SK-N-MC (cell line): Measurements from ENCODE around the gene ROPN1.

Source experiments
- DNase-seq: peaks from one replicate; pipeline ENCODE4 v3.0.0-alpha.2; 2011; ENCODE audit warnings: low read depth, low spot score
- H3K27ac ChIP-seq: fragments of 200-600 bp; sonication (generic); 2 replicates; pipeline ENCODE4 v1.5.1; 2016; ENCODE audit warnings: mixed run types
- H3K36me3 ChIP-seq: fragments of 200-600 bp; sonication (generic); 2 replicates; pipeline ENCODE4 v1.6.1; 2017; ENCODE audit warnings: antibody characterized with exemption, low read length, mixed read lengths; ENCODE audit not compliant: insufficient read depth
- H3K4me3 ChIP-seq: fragments of 200-600 bp; sonication (generic); 2 replicates; pipeline ENCODE4 v1.5.1; 2016
- H3K9ac ChIP-seq: fragments of 200-600 bp; sonication (generic); 2 replicates; pipeline ENCODE4 v1.8.0; 2017; ENCODE audit warnings: mixed run types, mixed read lengths; ENCODE audit not compliant: insufficient read length
- H3K9me3 ChIP-seq: fragments of 200-600 bp; sonication (generic); 2 replicates; pipeline ENCODE4 v1.6.1; 2017; ENCODE audit warnings: low read depth, mild to moderate bottlenecking, antibody characterized with exemption, low read length, moderate library complexity, mixed read lengths
- EZH2 ChIP-seq: fragments of 200-600 bp; sonication (generic); IDR thresholded peaks from one replicate; pipeline ENCODE4 v1.6.1; 2017; ENCODE audit warnings: antibody characterized with exemption
- FOXP2 ChIP-seq: optimal IDR thresholded peaks from 2 replicates; pipeline ENCODE3; 2011; ENCODE audit warnings: mild to moderate bottlenecking, moderate library complexity; ENCODE audit not compliant: insufficient read depth; ENCODE audit errors: extremely low read length, control extremely low read depth
- POLR2AphosphoS5 ChIP-seq: IDR thresholded peaks from 2 replicates; pipeline ENCODE4 v1.6.1; 2012; ENCODE audit warnings: mild to moderate bottlenecking, low read depth, low read length, borderline replicate concordance

The ROPN1 gene

GRCh38 chr3:123951522-123952447, 40.1 kb downstream of the ROPN1 start:
- H3K36me3 ChIP-seq: peaks cover 86% of the 10 kb centered on the region
- no peak for TF ChIP-seq EZH2
- no peak overlapping the region for H3K4me3 ChIP-seq
- H3K9ac ChIP-seq: no peak overlapping the region
- no peak for DNase-seq
- peak overlapping the region; percentile 0; the same call in 1 of the 2 replicates for H3K27ac ChIP-seq
- no peaks in the 10 kb centered on the region for H3K9me3 ChIP-seq

GRCh38 chr3:123949641-123950040, 42.3 kb downstream of the ROPN1 start:
- H3K4me3 ChIP-seq: no peak overlapping the region
- H3K9ac ChIP-seq: no peak overlapping the region
- peaks cover 87% of the 10 kb centered on the region for H3K36me3 ChIP-seq
- TF ChIP-seq POLR2AphosphoS5 (no peak), EZH2 (no peak), FOXP2 (no peak)
- H3K27ac ChIP-seq: no peak overlapping the region
- no peaks in the 10 kb centered on the region for H3K9me3 ChIP-seq
- DNase-seq: no peak

GRCh38 chr3:123948449-123948848, 43.5 kb downstream of the ROPN1 start:
- no peak for DNase-seq
- TF ChIP-seq POLR2AphosphoS5 (no peak), EZH2 (no peak)
- Histone ChIP-seq H3K9ac (no peak overlapping the region), H3K4me3 (no peak overlapping the region), H3K9me3 (no peaks in the 10 kb centered on the region), H3K27ac (no peak overlapping the region), H3K36me3 (peaks cover 90% of the 10 kb centered on the region)

- H3K4me3 ChIP-seq: no peak overlapping the region
- no peak overlapping the region for H3K27ac ChIP-seq
- no peak overlapping the region for H3K9ac ChIP-seq
- H3K36me3 ChIP-seq: peaks cover 88% of the 10 kb centered on the region
- H3K9me3 ChIP-seq: no peaks in the 10 kb centered on the region
- DNase-seq: no peak
- TF ChIP-seq EZH2 (no peak), FOXP2 (no peak), POLR2AphosphoS5 (no peak)
Measured at GRCh38 chr3:123947482-123947881, 44.4 kb downstream of the ROPN1 start.

GRCh38 chr3:123941542-123941941, 50.4 kb downstream of the ROPN1 start:
- Histone ChIP-seq H3K9me3 (no peaks in the 10 kb centered on the region), H3K4me3 (no peak overlapping the region), H3K27ac (no peak overlapping the region), H3K36me3 (peaks cover 89% of the 10 kb centered on the region), H3K9ac (no peak overlapping the region)
- no peak for DNase-seq
- TF ChIP-seq POLR2AphosphoS5 (no peak), FOXP2 (no peak), EZH2 (no peak)

- Histone ChIP-seq H3K36me3 (peaks cover 88% of the 10 kb centered on the region), H3K4me3 (no peak overlapping the region), H3K9ac (no peak overlapping the region), H3K27ac (no peak overlapping the region), H3K9me3 (no peaks in the 10 kb centered on the region)
- no peak for DNase-seq
- TF ChIP-seq POLR2AphosphoS5: no peak
- TF ChIP-seq EZH2: no peak
- TF ChIP-seq FOXP2: no peak
Measured at GRCh38 chr3:123941121-123941520, 50.8 kb downstream of the ROPN1 start.

- no peak overlapping the region for H3K4me3 ChIP-seq
- TF ChIP-seq POLR2AphosphoS5 (no peak), EZH2 (no peak), FOXP2 (no peak)
- peaks cover 88% of the 10 kb centered on the region for H3K36me3 ChIP-seq
- no peak for DNase-seq
- H3K9me3 ChIP-seq: no peaks in the 10 kb centered on the region
- no peak overlapping the region for H3K9ac ChIP-seq
- H3K27ac ChIP-seq: no peak overlapping the region
Measured at GRCh38 chr3:123939706-123940105, 52.2 kb downstream of the ROPN1 start.

- TF ChIP-seq EZH2: no peak
- DNase-seq: no peak
- Histone ChIP-seq H3K9ac (no peak overlapping the region), H3K4me3 (no peak overlapping the region), H3K36me3 (peaks cover 86% of the 10 kb centered on the region), H3K27ac (no peak overlapping the region), H3K9me3 (no peaks in the 10 kb centered on the region)
Measured at GRCh38 chr3:123936400-123936799, 55.5 kb downstream of the ROPN1 start.

GRCh38 chr3:123935830-123936229, 56.1 kb downstream of the ROPN1 start:
- Histone ChIP-seq H3K9ac (no peak overlapping the region), H3K36me3 (peaks cover 87% of the 10 kb centered on the region), H3K9me3 (no peaks in the 10 kb centered on the region), H3K4me3 (no peak overlapping the region), H3K27ac (0 out of 2 replicates have a peak overlapping the region, but pooled peaks have one; percentile 6)
- TF ChIP-seq EZH2 (no peak), FOXP2 (no peak), POLR2AphosphoS5 (no peak)
- DNase-seq: no peak
